WTC11 (cell line): ENCODE measurements around the gene ZNF521.

Experiments
- CREB1 ChIP-seq: sonication (generic); formaldehyde crosslinking; IDR thresholded peaks from 2 replicates; pipeline ENCODE4 v1.8.0; 2023; ENCODE audit warnings: mild to moderate bottlenecking, missing genetic modification reagents
- GRHL2 ChIP-seq: fragments of 250-450 bp; sonication (Bioruptor Pico); IDR thresholded peaks from 2 replicates; pipeline ENCODE4 v1.8.0; 2022; ENCODE audit warnings: mild to moderate bottlenecking, moderate library complexity; ENCODE audit not compliant: insufficient replicate concordance, severe bottlenecking
- IRF2 ChIP-seq: sonication (generic); formaldehyde crosslinking; IDR thresholded peaks from 2 replicates; pipeline ENCODE4 v1.8.0; 2022; ENCODE audit warnings: low read depth, missing genetic modification reagents, borderline replicate concordance
- NR1H2 ChIP-seq: sonication (generic); formaldehyde crosslinking; IDR thresholded peaks from 2 replicates; pipeline ENCODE4 v1.9.0; 2021; ENCODE audit warnings: mild to moderate bottlenecking, moderate library complexity, missing genetic modification reagents
- NR2C2 ChIP-seq: sonication (generic); formaldehyde crosslinking; IDR thresholded peaks from 2 replicates; pipeline ENCODE4 v1.8.0; 2022; ENCODE audit warnings: mild to moderate bottlenecking, missing genetic modification reagents
- SMAD3 ChIP-seq: sonication (generic); formaldehyde crosslinking; IDR thresholded peaks from 2 replicates; pipeline ENCODE4 v1.8.0; 2022; ENCODE audit warnings: missing genetic modification reagents, mild to moderate bottlenecking, borderline replicate concordance
- USF2 ChIP-seq: sonication (generic); formaldehyde crosslinking; IDR thresholded peaks from 2 replicates; pipeline ENCODE4 v1.8.1; 2023; ENCODE audit warnings: mild to moderate bottlenecking, missing genetic modification reagents, moderate library complexity
- TF ChIP-seq, protein P1 (sequence below): fragments of 200-600 bp; IDR thresholded peaks from 2 replicates; pipeline ENCODE4 v1.8.0; 2022; ENCODE audit warnings: antibody characterized with exemption
- TF ChIP-seq, protein P2 (sequence below): sonication (generic); formaldehyde crosslinking; IDR thresholded peaks from 2 replicates; pipeline ENCODE4 v1.8.0; 2022; ENCODE audit warnings: mild to moderate bottlenecking, missing genetic modification reagents
- TF ChIP-seq, protein P3 (sequence below): fragments of 250-450 bp; sonication (Bioruptor Pico); IDR thresholded peaks from 2 replicates; pipeline ENCODE4 v1.9.0; 2021; ENCODE audit warnings: mild to moderate bottlenecking, borderline replicate concordance
- TF ChIP-seq, protein P4 (sequence below): sonication (generic); formaldehyde crosslinking; IDR thresholded peaks from 2 replicates; pipeline ENCODE4 v1.8.1; 2023; ENCODE audit warnings: mild to moderate bottlenecking, missing genetic modification reagents, borderline replicate concordance

- TF ChIP-seq, protein P1, sequence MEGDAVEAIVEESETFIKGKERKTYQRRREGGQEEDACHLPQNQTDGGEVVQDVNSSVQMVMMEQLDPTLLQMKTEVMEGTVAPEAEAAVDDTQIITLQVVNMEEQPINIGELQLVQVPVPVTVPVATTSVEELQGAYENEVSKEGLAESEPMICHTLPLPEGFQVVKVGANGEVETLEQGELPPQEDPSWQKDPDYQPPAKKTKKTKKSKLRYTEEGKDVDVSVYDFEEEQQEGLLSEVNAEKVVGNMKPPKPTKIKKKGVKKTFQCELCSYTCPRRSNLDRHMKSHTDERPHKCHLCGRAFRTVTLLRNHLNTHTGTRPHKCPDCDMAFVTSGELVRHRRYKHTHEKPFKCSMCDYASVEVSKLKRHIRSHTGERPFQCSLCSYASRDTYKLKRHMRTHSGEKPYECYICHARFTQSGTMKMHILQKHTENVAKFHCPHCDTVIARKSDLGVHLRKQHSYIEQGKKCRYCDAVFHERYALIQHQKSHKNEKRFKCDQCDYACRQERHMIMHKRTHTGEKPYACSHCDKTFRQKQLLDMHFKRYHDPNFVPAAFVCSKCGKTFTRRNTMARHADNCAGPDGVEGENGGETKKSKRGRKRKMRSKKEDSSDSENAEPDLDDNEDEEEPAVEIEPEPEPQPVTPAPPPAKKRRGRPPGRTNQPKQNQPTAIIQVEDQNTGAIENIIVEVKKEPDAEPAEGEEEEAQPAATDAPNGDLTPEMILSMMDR = no peak
- no peak for TF ChIP-seq NR1H2 (CRISPR knock-in tag)
- no peak for TF ChIP-seq IRF2 (CRISPR knock-in tag)
- TF ChIP-seq USF2 (CRISPR knock-in tag) = no peak
- no peak for TF ChIP-seq NR2C2 (CRISPR knock-in tag)
- TF ChIP-seq SMAD3 (CRISPR knock-in tag) = no peak
- TF ChIP-seq, protein P2, sequence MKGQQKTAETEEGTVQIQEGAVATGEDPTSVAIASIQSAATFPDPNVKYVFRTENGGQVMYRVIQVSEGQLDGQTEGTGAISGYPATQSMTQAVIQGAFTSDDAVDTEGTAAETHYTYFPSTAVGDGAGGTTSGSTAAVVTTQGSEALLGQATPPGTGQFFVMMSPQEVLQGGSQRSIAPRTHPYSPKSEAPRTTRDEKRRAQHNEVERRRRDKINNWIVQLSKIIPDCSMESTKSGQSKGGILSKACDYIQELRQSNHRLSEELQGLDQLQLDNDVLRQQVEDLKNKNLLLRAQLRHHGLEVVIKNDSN (CRISPR knock-in tag) = no peak
- TF ChIP-seq, protein P3, sequence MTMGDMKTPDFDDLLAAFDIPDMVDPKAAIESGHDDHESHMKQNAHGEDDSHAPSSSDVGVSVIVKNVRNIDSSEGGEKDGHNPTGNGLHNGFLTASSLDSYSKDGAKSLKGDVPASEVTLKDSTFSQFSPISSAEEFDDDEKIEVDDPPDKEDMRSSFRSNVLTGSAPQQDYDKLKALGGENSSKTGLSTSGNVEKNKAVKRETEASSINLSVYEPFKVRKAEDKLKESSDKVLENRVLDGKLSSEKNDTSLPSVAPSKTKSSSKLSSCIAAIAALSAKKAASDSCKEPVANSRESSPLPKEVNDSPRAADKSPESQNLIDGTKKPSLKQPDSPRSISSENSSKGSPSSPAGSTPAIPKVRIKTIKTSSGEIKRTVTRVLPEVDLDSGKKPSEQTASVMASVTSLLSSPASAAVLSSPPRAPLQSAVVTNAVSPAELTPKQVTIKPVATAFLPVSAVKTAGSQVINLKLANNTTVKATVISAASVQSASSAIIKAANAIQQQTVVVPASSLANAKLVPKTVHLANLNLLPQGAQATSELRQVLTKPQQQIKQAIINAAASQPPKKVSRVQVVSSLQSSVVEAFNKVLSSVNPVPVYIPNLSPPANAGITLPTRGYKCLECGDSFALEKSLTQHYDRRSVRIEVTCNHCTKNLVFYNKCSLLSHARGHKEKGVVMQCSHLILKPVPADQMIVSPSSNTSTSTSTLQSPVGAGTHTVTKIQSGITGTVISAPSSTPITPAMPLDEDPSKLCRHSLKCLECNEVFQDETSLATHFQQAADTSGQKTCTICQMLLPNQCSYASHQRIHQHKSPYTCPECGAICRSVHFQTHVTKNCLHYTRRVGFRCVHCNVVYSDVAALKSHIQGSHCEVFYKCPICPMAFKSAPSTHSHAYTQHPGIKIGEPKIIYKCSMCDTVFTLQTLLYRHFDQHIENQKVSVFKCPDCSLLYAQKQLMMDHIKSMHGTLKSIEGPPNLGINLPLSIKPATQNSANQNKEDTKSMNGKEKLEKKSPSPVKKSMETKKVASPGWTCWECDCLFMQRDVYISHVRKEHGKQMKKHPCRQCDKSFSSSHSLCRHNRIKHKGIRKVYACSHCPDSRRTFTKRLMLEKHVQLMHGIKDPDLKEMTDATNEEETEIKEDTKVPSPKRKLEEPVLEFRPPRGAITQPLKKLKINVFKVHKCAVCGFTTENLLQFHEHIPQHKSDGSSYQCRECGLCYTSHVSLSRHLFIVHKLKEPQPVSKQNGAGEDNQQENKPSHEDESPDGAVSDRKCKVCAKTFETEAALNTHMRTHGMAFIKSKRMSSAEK (CRISPR knock-in tag) = no peak
- TF ChIP-seq GRHL2 (CRISPR knock-in tag) = no peak
- TF ChIP-seq CREB1 (CRISPR knock-in tag) = no peak
- TF ChIP-seq, protein P4, sequence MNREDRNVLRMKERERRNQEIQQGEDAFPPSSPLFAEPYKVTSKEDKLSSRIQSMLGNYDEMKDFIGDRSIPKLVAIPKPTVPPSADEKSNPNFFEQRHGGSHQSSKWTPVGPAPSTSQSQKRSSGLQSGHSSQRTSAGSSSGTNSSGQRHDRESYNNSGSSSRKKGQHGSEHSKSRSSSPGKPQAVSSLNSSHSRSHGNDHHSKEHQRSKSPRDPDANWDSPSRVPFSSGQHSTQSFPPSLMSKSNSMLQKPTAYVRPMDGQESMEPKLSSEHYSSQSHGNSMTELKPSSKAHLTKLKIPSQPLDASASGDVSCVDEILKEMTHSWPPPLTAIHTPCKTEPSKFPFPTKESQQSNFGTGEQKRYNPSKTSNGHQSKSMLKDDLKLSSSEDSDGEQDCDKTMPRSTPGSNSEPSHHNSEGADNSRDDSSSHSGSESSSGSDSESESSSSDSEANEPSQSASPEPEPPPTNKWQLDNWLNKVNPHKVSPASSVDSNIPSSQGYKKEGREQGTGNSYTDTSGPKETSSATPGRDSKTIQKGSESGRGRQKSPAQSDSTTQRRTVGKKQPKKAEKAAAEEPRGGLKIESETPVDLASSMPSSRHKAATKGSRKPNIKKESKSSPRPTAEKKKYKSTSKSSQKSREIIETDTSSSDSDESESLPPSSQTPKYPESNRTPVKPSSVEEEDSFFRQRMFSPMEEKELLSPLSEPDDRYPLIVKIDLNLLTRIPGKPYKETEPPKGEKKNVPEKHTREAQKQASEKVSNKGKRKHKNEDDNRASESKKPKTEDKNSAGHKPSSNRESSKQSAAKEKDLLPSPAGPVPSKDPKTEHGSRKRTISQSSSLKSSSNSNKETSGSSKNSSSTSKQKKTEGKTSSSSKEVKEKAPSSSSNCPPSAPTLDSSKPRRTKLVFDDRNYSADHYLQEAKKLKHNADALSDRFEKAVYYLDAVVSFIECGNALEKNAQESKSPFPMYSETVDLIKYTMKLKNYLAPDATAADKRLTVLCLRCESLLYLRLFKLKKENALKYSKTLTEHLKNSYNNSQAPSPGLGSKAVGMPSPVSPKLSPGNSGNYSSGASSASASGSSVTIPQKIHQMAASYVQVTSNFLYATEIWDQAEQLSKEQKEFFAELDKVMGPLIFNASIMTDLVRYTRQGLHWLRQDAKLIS (CRISPR knock-in tag) = no peak
Observed at GRCh38 chr18:25067275-25068025, 284.5 kb downstream of the ZNF521 start.
